ENCODE measurements around the gene TBP. TPM values are rescaled to one million over a fixed set of nuclear protein-coding genes. Genes with fewer than 3 reads are reported as not detected.

TBP gene
- total and polyA plus RNA-seq, 2 of the 13 experiments (the other 11 are each of a cell fraction or from before 2014, with no cell fraction given): 21.7 to 28.1 TPM

DNA sequence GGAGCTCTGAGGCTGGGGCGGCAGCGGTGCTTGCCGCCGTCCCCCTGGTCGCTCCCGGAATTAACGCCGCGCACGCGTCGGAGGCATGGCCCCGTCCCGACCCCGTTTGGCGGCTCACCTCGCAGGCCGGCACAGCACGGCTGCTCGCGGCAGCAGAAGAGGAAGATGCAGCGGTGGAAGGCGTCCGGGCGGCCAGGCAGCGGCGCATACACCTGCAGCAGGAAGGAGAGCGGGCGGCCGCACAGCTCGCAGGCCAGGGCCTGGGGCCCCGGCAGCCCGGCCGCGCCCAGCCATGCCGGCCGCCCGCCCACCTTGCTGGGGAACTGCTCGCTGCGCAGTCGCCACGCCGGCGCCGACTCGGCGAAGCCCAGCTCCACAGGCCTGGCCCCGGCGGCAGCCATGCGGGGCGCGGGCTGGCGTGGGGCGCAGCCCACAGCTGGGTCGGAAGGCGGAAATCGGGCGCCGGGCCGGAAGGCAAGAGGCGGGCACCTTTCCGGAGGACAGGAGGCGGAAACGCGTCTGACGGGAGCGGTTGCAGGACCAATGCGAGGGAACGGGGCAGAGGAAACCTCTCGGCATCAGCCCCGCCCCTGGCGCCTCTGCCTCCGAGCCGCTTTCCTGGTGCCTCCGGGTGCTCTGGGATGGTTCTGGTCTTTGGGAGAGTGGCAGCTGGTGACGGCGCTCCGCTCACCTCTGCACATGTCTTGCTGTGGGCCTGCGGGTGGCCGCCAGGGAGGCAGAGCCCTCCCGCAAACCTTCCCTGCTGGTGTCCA, 30.2 kb downstream of the TBP start, which contains the start of gene PDCD2 (continued):
- TF ChIP-seq ZNF142 (CRISPR knock-in tag; IDR thresholded peaks at IDR 0.05) (no peak; the same call in 1 of the 2 replicates), MTF1 (CRISPR knock-in tag; IDR thresholded peaks at IDR 0.05) (peak; percentile 63; the same call in 1 of the 2 replicates), ZKSCAN1 (IDR thresholded peaks at IDR 0.05; ENCODE audit: low read length) (no peak), ZNF446 (CRISPR knock-in tag; IDR thresholded peaks at IDR 0.05) (no peak), MLLT10 (CRISPR knock-in tag; IDR thresholded peaks at IDR 0.05) (no peak), KAT7 (CRISPR knock-in tag; IDR thresholded peaks at IDR 0.05; ENCODE audit: borderline replicate concordance) (peak; percentile 64), MIER2 (CRISPR knock-in tag; IDR thresholded peaks at IDR 0.05) (0 out of 2 replicates have a peak, but pooled peaks have one; percentile 11), NPAS2 (CRISPR knock-in tag; IDR thresholded peaks at IDR 0.05; ENCODE audit: borderline replicate concordance) (no peak), PHF5A (CRISPR knock-in tag; IDR thresholded peaks at IDR 0.05; ENCODE audit: low read depth, unreplicated experiment) (no peak), ZNF329 (CRISPR knock-in tag; IDR thresholded peaks at IDR 0.05; ENCODE audit: low read depth) (peak; percentile 54; the same call in 1 of the 2 replicates), CBX5 (CRISPR knock-in tag; IDR thresholded peaks at IDR 0.05; ENCODE audit: borderline replicate concordance) (peak; percentile 16; the same call in 1 of the 2 replicates), CREM (IDR thresholded peaks at IDR 0.05) (peak; percentile 79), CREM (CRISPR knock-in tag; IDR thresholded peaks at IDR 0.05) (no peak), ZNF546 (CRISPR knock-in tag; conservative IDR thresholded peaks at IDR 0.05) (no peak), ZNF17 (CRISPR knock-in tag; IDR thresholded peaks at IDR 0.05) (no peak), JARID2 (CRISPR knock-in tag; IDR thresholded peaks at IDR 0.05; ENCODE audit: insufficient replicate concordance) (no peak), ZNF121 (CRISPR knock-in tag; IDR thresholded peaks at IDR 0.05) (peak; percentile 27; the same call in 1 of the 2 replicates)
- TF ChIP-seq, protein P1, sequence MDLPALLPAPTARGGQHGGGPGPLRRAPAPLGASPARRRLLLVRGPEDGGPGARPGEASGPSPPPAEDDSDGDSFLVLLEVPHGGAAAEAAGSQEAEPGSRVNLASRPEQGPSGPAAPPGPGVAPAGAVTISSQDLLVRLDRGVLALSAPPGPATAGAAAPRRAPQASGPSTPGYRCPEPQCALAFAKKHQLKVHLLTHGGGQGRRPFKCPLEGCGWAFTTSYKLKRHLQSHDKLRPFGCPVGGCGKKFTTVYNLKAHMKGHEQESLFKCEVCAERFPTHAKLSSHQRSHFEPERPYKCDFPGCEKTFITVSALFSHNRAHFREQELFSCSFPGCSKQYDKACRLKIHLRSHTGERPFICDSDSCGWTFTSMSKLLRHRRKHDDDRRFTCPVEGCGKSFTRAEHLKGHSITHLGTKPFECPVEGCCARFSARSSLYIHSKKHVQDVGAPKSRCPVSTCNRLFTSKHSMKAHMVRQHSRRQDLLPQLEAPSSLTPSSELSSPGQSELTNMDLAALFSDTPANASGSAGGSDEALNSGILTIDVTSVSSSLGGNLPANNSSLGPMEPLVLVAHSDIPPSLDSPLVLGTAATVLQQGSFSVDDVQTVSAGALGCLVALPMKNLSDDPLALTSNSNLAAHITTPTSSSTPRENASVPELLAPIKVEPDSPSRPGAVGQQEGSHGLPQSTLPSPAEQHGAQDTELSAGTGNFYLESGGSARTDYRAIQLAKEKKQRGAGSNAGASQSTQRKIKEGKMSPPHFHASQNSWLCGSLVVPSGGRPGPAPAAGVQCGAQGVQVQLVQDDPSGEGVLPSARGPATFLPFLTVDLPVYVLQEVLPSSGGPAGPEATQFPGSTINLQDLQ (CRISPR knock-in tag; IDR thresholded peaks at IDR 0.05): no peak; the same call in 1 of the 2 replicates
- TF ChIP-seq, protein P2, sequence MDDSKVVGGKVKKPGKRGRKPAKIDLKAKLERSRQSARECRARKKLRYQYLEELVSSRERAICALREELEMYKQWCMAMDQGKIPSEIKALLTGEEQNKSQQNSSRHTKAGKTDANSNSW (CRISPR knock-in tag; IDR thresholded peaks at IDR 0.05; ENCODE audit: borderline replicate concordance): 0 out of 2 replicates have a peak, but pooled peaks have one; percentile 46
- TF ChIP-seq, protein P3, sequence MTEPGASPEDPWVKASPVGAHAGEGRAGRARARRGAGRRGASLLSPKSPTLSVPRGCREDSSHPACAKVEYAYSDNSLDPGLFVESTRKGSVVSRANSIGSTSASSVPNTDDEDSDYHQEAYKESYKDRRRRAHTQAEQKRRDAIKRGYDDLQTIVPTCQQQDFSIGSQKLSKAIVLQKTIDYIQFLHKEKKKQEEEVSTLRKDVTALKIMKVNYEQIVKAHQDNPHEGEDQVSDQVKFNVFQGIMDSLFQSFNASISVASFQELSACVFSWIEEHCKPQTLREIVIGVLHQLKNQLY (CRISPR knock-in tag; IDR thresholded peaks at IDR 0.05): 0 out of 2 replicates have a peak, but pooled peaks have one; percentile 17

Measured in HepG2 (cell line).